IMR-90 (cell line): ENCODE measurements around the gene ZG16. TPM values are rescaled to one million over a fixed set of nuclear protein-coding genes. Genes with fewer than 3 reads are reported as not detected.
A peak's percentile ranks its signal among the peaks of the same experiment; 100 is the strongest.

Experiments
- ATAC-seq: fragments of 200-7000 bp; cut with Tn5 transposase; 2 replicates; pipeline ENCODE4 v1.9.1; 2020; ENCODE audit warnings: low read depth, mild to moderate bottlenecking, moderate library complexity
- BruUV-seq: library from RNA; stranded (reverse); fragments of 400-500 nt; replicated peaks from 2 replicates; lab custom pipeline; 2021; lab: Mats Ljungman, UMichigan
- CTCF ChIA-PET: fragments of 300-600 bp; formaldehyde crosslinking; extraction: SDS; loops from one replicate; lab custom pipeline; 2021; ENCODE audit warnings: antibody characterized with exemption; lab: Yijun Ruan, JAX
- POLR2A ChIA-PET: fragments of 300-600 bp; sonication (Branson Sonifier 250); formaldehyde crosslinking; loops from one replicate; lab custom pipeline; 2022; ENCODE audit warnings: antibody characterized with exemption; ENCODE audit not compliant: unreplicated experiment; lab: Charles Lee
- DNase-seq: peaks from one replicate; pipeline ENCODE4 v3.0.0; 2013
- H2AFZ ChIP-seq: replicated peaks from 2 replicates; pipeline ENCODE3; 2013; ENCODE audit warnings: low read length, mild to moderate bottlenecking; ENCODE audit not compliant: poor library complexity
- H2AK5ac ChIP-seq: 2 replicates; pipeline ENCODE4 v1.6.1; 2013; ENCODE audit warnings: low read depth, low read length, inconsistent platforms
- H2AK9ac ChIP-seq: replicated peaks from 2 replicates; pipeline ENCODE3; 2013; ENCODE audit warnings: mild to moderate bottlenecking, low read depth, low read length, moderate library complexity; ENCODE audit not compliant: poor library complexity
- H2BK120ac ChIP-seq: 2 replicates; pipeline ENCODE4 v1.6.1; 2013; ENCODE audit warnings: low read depth, low read length, inconsistent platforms
- H2BK15ac ChIP-seq: 3 replicates; pipeline ENCODE4 v1.6.1; 2013; ENCODE audit warnings: low read depth, low read length, inconsistent platforms
- H2BK20ac ChIP-seq: 2 replicates; pipeline ENCODE4 v1.6.1; 2013; ENCODE audit warnings: low read depth, mild to moderate bottlenecking, inconsistent platforms, low read length, moderate library complexity
- H2BK5ac ChIP-seq: 2 replicates; pipeline ENCODE4 v1.6.1; 2013; ENCODE audit warnings: mild to moderate bottlenecking, low read depth, low read length, inconsistent platforms; ENCODE audit not compliant: poor library complexity, severe bottlenecking
- H3K14ac ChIP-seq: replicated peaks from 2 replicates; pipeline ENCODE4 v1.6.1; 2013; ENCODE audit warnings: low read depth, low read length, inconsistent platforms
- H3K18ac ChIP-seq: 2 replicates; pipeline ENCODE4 v1.6.1; 2013; ENCODE audit warnings: low read depth, low read length, control low read depth
- H3K23ac ChIP-seq: 2 replicates; pipeline ENCODE4 v1.6.1; 2013; ENCODE audit warnings: low read depth, low read length, inconsistent platforms
- H3K27ac ChIP-seq: 2 replicates; pipeline ENCODE4 v1.5.1; 2013; ENCODE audit warnings: mild to moderate bottlenecking, control low read depth, low read length; ENCODE audit not compliant: insufficient read depth
- H3K27me3 ChIP-seq: 2 replicates; pipeline ENCODE4 v1.6.1; 2013; ENCODE audit warnings: low read length; ENCODE audit not compliant: control insufficient read depth, insufficient read depth
- H3K36me3 ChIP-seq: 2 replicates; pipeline ENCODE4 v1.6.1; 2013; ENCODE audit warnings: low read length, mixed read lengths; ENCODE audit not compliant: control insufficient read depth, insufficient read depth
- H3K4ac ChIP-seq: 2 replicates; pipeline ENCODE4 v1.6.1; 2013; ENCODE audit warnings: low read depth, low read length, inconsistent platforms
- H3K4me1 ChIP-seq: 2 replicates; pipeline ENCODE4 v1.6.1; 2013; ENCODE audit warnings: low read length, mixed read lengths; ENCODE audit not compliant: control insufficient read depth, insufficient read depth
- H3K4me2 ChIP-seq: 2 replicates; pipeline ENCODE4 v1.6.1; 2013; ENCODE audit warnings: low read depth, mild to moderate bottlenecking, control low read depth, low read length, moderate library complexity
- H3K4me3 ChIP-seq: 2 replicates; pipeline ENCODE4 v1.5.1; 2013; ENCODE audit warnings: low read depth, mild to moderate bottlenecking, control low read depth, low read length, moderate library complexity; ENCODE audit not compliant: insufficient read depth
- H3K56ac ChIP-seq: 2 replicates; pipeline ENCODE4 v1.6.1; 2013; ENCODE audit warnings: low read length, inconsistent platforms; ENCODE audit not compliant: insufficient read depth; ENCODE audit errors: extremely low read depth
- H3K79me1 ChIP-seq, 2 experiments: 2 replicates each; pipeline ENCODE4 v1.6.1; 2013; ENCODE audit warnings: low read length in 2 of 2, inconsistent platforms in 1 of 2, low read depth in 1 of 2
- H3K9ac ChIP-seq: 2 replicates; pipeline ENCODE4 v1.6.1; 2013; ENCODE audit warnings: low read depth, low read length, control low read depth
- H3K9me1 ChIP-seq: 2 replicates; pipeline ENCODE4 v1.6.1; 2013; ENCODE audit warnings: low read length, inconsistent platforms; ENCODE audit not compliant: insufficient read depth
- H3K9me3 ChIP-seq: 2 replicates; pipeline ENCODE4 v1.6.1; 2013; ENCODE audit warnings: low read length; ENCODE audit not compliant: control insufficient read depth, insufficient read depth
- H4K20me1 ChIP-seq: 2 replicates; pipeline ENCODE4 v1.6.1; 2013; ENCODE audit warnings: low read length, inconsistent platforms; ENCODE audit not compliant: insufficient read depth
- H4K5ac ChIP-seq: 2 replicates; pipeline ENCODE4 v1.6.1; 2013; ENCODE audit warnings: mild to moderate bottlenecking, low read depth, low read length, control low read depth
- H4K8ac ChIP-seq, 2 experiments: 2 replicates each; pipeline ENCODE4 v1.6.1; 2013; ENCODE audit warnings: low read depth in 2 of 2, low read length in 2 of 2, control low read depth in 1 of 2, inconsistent platforms in 1 of 2
- H4K91ac ChIP-seq: 2 replicates; pipeline ENCODE4 v1.6.1; 2013; ENCODE audit warnings: low read depth, low read length, inconsistent platforms; ENCODE audit not compliant: insufficient read depth
- CHD1 ChIP-seq: IDR thresholded peaks from 2 replicates; pipeline ENCODE4 v1.6.1; 2012; ENCODE audit warnings: low read depth, low read length, improper control_type of control experiment
- MAZ ChIP-seq: IDR thresholded peaks from 2 replicates; pipeline ENCODE4 v1.6.1; 2012; ENCODE audit warnings: low read depth, mild to moderate bottlenecking, low read length, improper control_type of control experiment, moderate library complexity, borderline replicate concordance
- MXI1 ChIP-seq: IDR thresholded peaks from 2 replicates; pipeline ENCODE4 v1.6.1; 2012; ENCODE audit warnings: low read depth, mild to moderate bottlenecking, low read length, moderate library complexity, borderline replicate concordance
- POLR2A ChIP-seq: IDR thresholded peaks from 2 replicates; pipeline ENCODE4 v1.6.1; 2012; ENCODE audit warnings: mild to moderate bottlenecking, low read depth, low read length
- RAD21 ChIP-seq: IDR thresholded peaks from 2 replicates; pipeline ENCODE4 v1.6.1; 2012; ENCODE audit warnings: low read length, improper control_type of control experiment
- RCOR1 ChIP-seq: IDR thresholded peaks from 2 replicates; pipeline ENCODE4 v1.6.1; 2012; ENCODE audit warnings: mild to moderate bottlenecking, low read length, improper control_type of control experiment; ENCODE audit not compliant: insufficient replicate concordance
- RFX5 ChIP-seq: IDR thresholded peaks from 2 replicates; pipeline ENCODE4 v1.8.0; 2012; ENCODE audit warnings: low read depth, mild to moderate bottlenecking, low read length, moderate library complexity
- USF2 ChIP-seq: fragments of 150-350 bp; IDR thresholded peaks from 2 replicates; pipeline ENCODE4 v1.6.1; 2017; ENCODE audit warnings: mild to moderate bottlenecking, antibody characterized with exemption, low read length, low read depth
- WGBS, 2 experiments: methylation state at CpG; one replicate each; pipeline versions ENCODE4 v1.1.5 to v1.1.7; 2013; ENCODE audit warnings: missing lambda C conversion rate in 2 of 2; ENCODE audit not compliant: insufficient read length in 1 of 2; ENCODE audit errors: extremely low coverage in 2 of 2; 5-methylcytosine and 5-hydroxymethylcytosine counted together
- dilution Hi-C: fragments of 300-500 bp; cut with HindIII; formaldehyde crosslinking; loops from one replicate; pipeline ENCODE4 v1.14.3; 2018; ENCODE audit warnings: low sequenced_read_pairs; ENCODE audit not compliant: unreplicated experiment
- in situ Hi-C: fragments of 300-500 bp; cut with MboI; formaldehyde crosslinking; loops from 3 replicates; pipeline ENCODE4 v1.14.3; 2019; ENCODE audit warnings: low sequenced_read_pairs, inconsistent platforms, mixed read lengths
- intact Hi-C: fragments of 100-400 bp; cut with micrococcal nuclease; formaldehyde crosslinking; loops from 2 replicates; pipeline ENCODE4 v1.10.0; 2022
- polyA plus RNA-seq, 3 experiments: library from polyadenylated mRNA; depleted of rRNA; stranded (reverse); fragments of >200 nt; gene quantifications; 2 replicates each; pipeline ENCODE4 v1.2.3, GENCODE V29; 2012; ENCODE audit warnings: low replicate concordance in 1 of 3
- total RNA-seq: library from RNA; depleted of rRNA; stranded (reverse); fragments of >200 nt; gene quantifications from 2 replicates; pipeline ENCODE4 v1.2.3, GENCODE V29; 2012
- TF ChIP-seq, protein P1 (sequence below): fragments of 150-350 bp; IDR thresholded peaks from 2 replicates; pipeline ENCODE4 v1.6.1; 2016; ENCODE audit warnings: low read depth, mild to moderate bottlenecking, low read length, moderate library complexity, borderline replicate concordance
- TF ChIP-seq, protein P2 (sequence below): conservative IDR thresholded peaks from 2 replicates; pipeline ENCODE4 v1.5.1; 2012; ENCODE audit warnings: mild to moderate bottlenecking, low read depth, low read length, improper control_type of control experiment

ZG16 gene
- total and polyA plus RNA-seq, 2 of the 4 experiments (the other 2 are of a cell fraction) = not detected

DNA sequence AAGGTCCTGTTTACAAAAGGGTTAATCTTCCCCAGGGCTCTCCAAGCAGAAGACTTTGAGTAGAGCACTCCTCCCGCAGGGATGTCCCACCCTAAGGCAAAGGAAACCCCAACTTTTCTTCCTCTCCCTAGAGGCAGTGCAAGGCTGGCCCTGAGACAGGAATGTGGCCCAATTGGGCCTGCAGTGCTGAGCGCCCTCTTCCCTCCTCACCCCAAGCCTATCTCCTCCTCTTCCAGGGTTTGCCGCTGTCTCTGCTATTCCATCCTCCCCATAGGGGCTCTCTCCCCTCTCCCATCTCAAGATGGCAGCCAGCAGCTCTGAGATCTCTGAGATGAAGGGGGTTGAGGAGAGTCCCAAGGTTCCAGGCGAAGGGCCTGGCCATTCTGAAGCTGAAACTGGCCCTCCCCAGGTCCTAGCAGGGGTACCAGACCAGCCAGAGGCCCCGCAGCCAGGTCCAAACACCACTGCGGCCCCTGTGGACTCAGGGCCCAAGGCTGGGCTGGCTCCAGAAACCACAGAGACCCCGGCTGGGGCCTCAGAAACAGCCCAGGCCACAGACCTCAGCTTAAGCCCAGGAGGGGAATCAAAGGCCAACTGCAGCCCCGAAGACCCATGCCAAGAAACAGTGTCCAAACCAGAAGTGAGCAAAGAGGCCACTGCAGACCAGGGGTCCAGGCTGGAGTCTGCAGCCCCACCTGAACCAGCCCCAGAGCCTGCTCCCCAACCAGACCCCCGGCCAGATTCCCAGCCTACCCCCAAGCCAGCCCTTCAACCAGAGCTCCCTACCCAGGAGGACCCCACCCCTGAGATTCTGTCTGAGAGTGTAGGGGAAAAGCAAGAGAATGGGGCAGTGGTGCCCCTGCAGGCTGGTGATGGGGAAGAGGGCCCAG, 34.9 kb downstream of the ZG16 start:
- Histone ChIP-seq H3K9ac (peak overlapping the region; percentile 68), H3K9me1 (peaks cover 13% of the 10 kb centered on the region), H2BK15ac (no peak overlapping the region; the same call in 2 of the 3 replicates), H3K23ac (peak overlapping the region; percentile 94), H3K56ac (peak overlapping the region; percentile 54; the same call in 1 of the 2 replicates), H4K91ac (peak overlapping the region; percentile 29; the same call in 1 of the 2 replicates), H3K4me2 (peak overlapping the region; percentile 59), H3K14ac (peak overlapping the region; percentile 80), H3K9me3 (no peaks in the 10 kb centered on the region), H4K8ac (peak overlapping the region; percentile 28 to 52; a peak in 2 of 4 replicates), H2BK5ac (peak overlapping the region; percentile 37), H2AFZ (peak overlapping the region; percentile 90), H2BK20ac (no peak overlapping the region), H3K4me3 (peak overlapping the region; percentile 80), H3K18ac (peak overlapping the region; percentile 5; the same call in 1 of the 2 replicates), H2AK9ac (peak overlapping the region; percentile 95), H3K4me1 (peaks cover 28% of the 10 kb centered on the region), H4K5ac (peak overlapping the region; percentile 25), H4K20me1 (peaks cover 25% of the 10 kb centered on the region), H2AK5ac (peak overlapping the region; percentile 73; the same call in 1 of the 2 replicates), H3K27ac (peak overlapping the region; percentile 65), H2BK120ac (peak overlapping the region; percentile 55), H3K79me1 (peaks cover 13 to 53% of the 10 kb centered on the region in 2 experiments), H3K4ac (peak overlapping the region; percentile 86), H3K36me3 (peaks cover 12% of the 10 kb centered on the region), H3K27me3 (no peaks in the 10 kb centered on the region)
- 63% methylated on average over 5 of the region's 9 CpGs; no CpG with 5 or more reads in 1 of the 2 experiments for WGBS, 2 experiments
- POLR2A ChIA-PET = interaction anchor here (0.5 kb wide), 1 partner anchor 9 kb away, joined by 4 read pairs; no protein-coding TSS in a partner anchor
- TF ChIP-seq RCOR1 (no peak), MAZ (no peak), RFX5 (no peak), USF2 (no peak), MXI1 (no peak), POLR2A (no peak), CHD1 (no peak), RAD21 (no peak)
- TF ChIP-seq, protein P1, sequence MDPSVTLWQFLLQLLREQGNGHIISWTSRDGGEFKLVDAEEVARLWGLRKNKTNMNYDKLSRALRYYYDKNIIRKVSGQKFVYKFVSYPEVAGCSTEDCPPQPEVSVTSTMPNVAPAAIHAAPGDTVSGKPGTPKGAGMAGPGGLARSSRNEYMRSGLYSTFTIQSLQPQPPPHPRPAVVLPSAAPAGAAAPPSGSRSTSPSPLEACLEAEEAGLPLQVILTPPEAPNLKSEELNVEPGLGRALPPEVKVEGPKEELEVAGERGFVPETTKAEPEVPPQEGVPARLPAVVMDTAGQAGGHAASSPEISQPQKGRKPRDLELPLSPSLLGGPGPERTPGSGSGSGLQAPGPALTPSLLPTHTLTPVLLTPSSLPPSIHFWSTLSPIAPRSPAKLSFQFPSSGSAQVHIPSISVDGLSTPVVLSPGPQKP = no peak
- TF ChIP-seq, protein P2, sequence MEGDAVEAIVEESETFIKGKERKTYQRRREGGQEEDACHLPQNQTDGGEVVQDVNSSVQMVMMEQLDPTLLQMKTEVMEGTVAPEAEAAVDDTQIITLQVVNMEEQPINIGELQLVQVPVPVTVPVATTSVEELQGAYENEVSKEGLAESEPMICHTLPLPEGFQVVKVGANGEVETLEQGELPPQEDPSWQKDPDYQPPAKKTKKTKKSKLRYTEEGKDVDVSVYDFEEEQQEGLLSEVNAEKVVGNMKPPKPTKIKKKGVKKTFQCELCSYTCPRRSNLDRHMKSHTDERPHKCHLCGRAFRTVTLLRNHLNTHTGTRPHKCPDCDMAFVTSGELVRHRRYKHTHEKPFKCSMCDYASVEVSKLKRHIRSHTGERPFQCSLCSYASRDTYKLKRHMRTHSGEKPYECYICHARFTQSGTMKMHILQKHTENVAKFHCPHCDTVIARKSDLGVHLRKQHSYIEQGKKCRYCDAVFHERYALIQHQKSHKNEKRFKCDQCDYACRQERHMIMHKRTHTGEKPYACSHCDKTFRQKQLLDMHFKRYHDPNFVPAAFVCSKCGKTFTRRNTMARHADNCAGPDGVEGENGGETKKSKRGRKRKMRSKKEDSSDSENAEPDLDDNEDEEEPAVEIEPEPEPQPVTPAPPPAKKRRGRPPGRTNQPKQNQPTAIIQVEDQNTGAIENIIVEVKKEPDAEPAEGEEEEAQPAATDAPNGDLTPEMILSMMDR = no peak
- DNase-seq (no peak), ATAC-seq (no peak)
- CTCF ChIA-PET = interaction anchor here (0.6 kb wide), 1 partner anchor 90 kb away, joined by 3 read pairs; no protein-coding TSS in a partner anchor
- in situ Hi-C loops = no loop called here
- BruUV-seq = no TSS peak
- intact Hi-C loops = loop anchor here (2.0 kb wide), 1 partner anchor 186 kb away; no protein-coding TSS in a partner anchor
- dilution Hi-C loops = no loop called here
